Gastrocnemius medialis (tissue), 4 donors: ENCODE measurements around the gene NFIA. TPM values are rescaled to one million over a fixed set of nuclear protein-coding genes. Genes with fewer than 3 reads are reported as not detected.

Source experiments
- ATAC-seq, 2 donors: fragments of 150-250 bp; one replicate each; pipeline ENCODE4 v1.9.1; 2016
- DNase-seq, 2 donors: peaks; one replicate each; pipeline ENCODE4 v3.0.0-alpha.2; 2019
- H3K27ac ChIP-seq, 4 donors: fragments of 200-600 bp; sonication (generic); 1 replicate in 1 of 4; 2 replicates in 3 of 4; pipeline ENCODE4 v1.5.1; 2016 to 2018; ENCODE audit warnings: mild to moderate bottlenecking in 2 of 4, moderate library complexity in 1 of 4
- H3K27me3 ChIP-seq, 3 donors: fragments of 200-600 bp; sonication (generic) in 2 of 3; 1 replicate in 1 of 3; 2 replicates in 2 of 3; pipeline versions ENCODE4 v1.5.1 to v1.6.0; 2016 to 2019; ENCODE audit warnings: mild to moderate bottlenecking in 1 of 3, moderate library complexity in 1 of 3
- H3K36me3 ChIP-seq, 2 donors: fragments of 200-600 bp; sonication (generic) in 1 of 2; one replicate each; pipeline ENCODE4 v1.5.1; 2017 to 2018
- H3K4me1 ChIP-seq, 2 donors: fragments of 200-600 bp; sonication (generic) in 1 of 2; one replicate each; pipeline ENCODE4 v1.5.1; 2016 to 2017; ENCODE audit warnings: mild to moderate bottlenecking in 2 of 2
- H3K4me3 ChIP-seq, 4 donors: fragments of 200-600 bp; sonication (generic) in 3 of 4; 1 replicate in 1 of 4; 2 replicates in 3 of 4; pipeline ENCODE4 v1.5.1; 2016 to 2019; ENCODE audit warnings: mild to moderate bottlenecking in 2 of 4
- H3K9me3 ChIP-seq, 3 donors: fragments of 200-600 bp; sonication (generic) in 2 of 3; 1 replicate in 1 of 3; 2 replicates in 2 of 3; pipeline ENCODE4 v1.5.1; 2016 to 2019
- POLR2A ChIP-seq, 2 donors: fragments of 450-650 bp; IDR thresholded peaks; one replicate each; pipeline ENCODE4 v1.6.1; 2017; ENCODE audit warnings: antibody characterized with exemption in 2 of 2, mild to moderate bottlenecking in 2 of 2, moderate library complexity in 2 of 2
- in situ Hi-C, 4 donors: fragments of 200-750 bp; cut with MboI; loops; one replicate each; pipeline versions ENCODE4 v1.15.0 to v1.8.0; 2017; ENCODE audit warnings: low sequenced_read_pairs in 4 of 4
- intact Hi-C: fragments of 100-400 bp; cut with DNase I; formaldehyde crosslinking; loops from one replicate; pipeline ENCODE4 v1.15.1; 2023; ENCODE audit warnings: low total_unique reads
- total RNA-seq, 4 donors: library from RNA; depleted of rRNA; stranded (reverse); fragments of >200 nt; gene quantifications; one replicate each; pipeline versions ENCODE4 v1.1.0 to v1.2.3, GENCODE V29; 2016
- TF ChIP-seq, protein P1 (sequence below), 5 experiments: fragments of 450-650 bp in 3 of 5; fragments of 200-600 bp in 2 of 5; sonication (generic) in 2 of 5; IDR thresholded peaks in 4 of 5; conservative IDR thresholded peaks in 1 of 5; 1 replicate in 4 of 5; 2 replicates in 1 of 5; pipeline ENCODE4 v1.5.1; 2016 to 2019; ENCODE audit warnings: antibody characterized with exemption in 5 of 5, mild to moderate bottlenecking in 3 of 5, moderate library complexity in 3 of 5

The NFIA gene
- total RNA-seq, 4 donors from 2014 or later = 12.9 to 27.0 (median 26.6) TPM

DNA sequence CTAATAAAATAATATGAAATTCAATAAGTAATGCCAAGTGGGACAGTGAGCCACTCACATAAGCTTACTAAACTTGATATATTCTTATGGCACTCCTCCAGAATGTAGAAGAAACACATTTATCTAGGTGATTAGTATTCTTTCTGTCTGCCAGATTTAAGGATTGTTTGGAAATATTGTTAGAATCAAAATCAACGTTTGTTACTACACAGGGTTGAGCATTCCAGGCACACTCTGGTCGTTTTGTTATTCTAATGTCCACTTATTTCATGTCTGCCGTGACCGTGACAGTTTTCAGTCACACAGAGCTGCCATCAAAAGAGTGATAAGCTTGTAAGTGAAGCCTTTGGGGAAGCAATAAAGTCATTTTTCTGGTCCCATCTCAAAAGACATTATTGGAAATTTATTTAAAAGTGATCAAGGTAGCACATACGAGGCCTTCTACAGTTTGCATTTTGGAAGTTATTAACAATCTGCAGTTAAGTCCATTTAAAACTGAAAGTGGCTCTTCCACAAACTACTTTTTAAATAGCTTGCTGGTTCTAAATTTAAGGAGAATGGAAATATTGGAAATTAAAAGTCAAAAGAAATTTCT, 38.0 kb downstream of the NFIA start:
- DNase-seq (no peak), ATAC-seq (peak in 1 of 2 donors; percentile 23)
- H3K4me1 ChIP-seq = peaks cover 86 to 89% of the 10 kb centered on the region in 2 donors
- H3K27ac ChIP-seq = peak overlapping the region; percentile 81 to 93 (median 88)
- H3K27me3 ChIP-seq = no peaks in the 10 kb centered on the region
- no peaks in the 10 kb centered on the region for H3K36me3 ChIP-seq
- peak overlapping the region; percentile 35 to 46 (median 45) for H3K4me3 ChIP-seq
- intact Hi-C loops (loop anchor here (2.0 to 5.0 kb wide), 2 partner anchors 70 to 217 kb away; no protein-coding TSS in a partner anchor), in situ Hi-C loops (no loop called here)
- H3K9me3 ChIP-seq = no peaks in the 10 kb centered on the region
- no peak for TF ChIP-seq POLR2A (IDR thresholded peaks at IDR 0.05)
- TF ChIP-seq, protein P1, sequence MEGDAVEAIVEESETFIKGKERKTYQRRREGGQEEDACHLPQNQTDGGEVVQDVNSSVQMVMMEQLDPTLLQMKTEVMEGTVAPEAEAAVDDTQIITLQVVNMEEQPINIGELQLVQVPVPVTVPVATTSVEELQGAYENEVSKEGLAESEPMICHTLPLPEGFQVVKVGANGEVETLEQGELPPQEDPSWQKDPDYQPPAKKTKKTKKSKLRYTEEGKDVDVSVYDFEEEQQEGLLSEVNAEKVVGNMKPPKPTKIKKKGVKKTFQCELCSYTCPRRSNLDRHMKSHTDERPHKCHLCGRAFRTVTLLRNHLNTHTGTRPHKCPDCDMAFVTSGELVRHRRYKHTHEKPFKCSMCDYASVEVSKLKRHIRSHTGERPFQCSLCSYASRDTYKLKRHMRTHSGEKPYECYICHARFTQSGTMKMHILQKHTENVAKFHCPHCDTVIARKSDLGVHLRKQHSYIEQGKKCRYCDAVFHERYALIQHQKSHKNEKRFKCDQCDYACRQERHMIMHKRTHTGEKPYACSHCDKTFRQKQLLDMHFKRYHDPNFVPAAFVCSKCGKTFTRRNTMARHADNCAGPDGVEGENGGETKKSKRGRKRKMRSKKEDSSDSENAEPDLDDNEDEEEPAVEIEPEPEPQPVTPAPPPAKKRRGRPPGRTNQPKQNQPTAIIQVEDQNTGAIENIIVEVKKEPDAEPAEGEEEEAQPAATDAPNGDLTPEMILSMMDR (IDR thresholded peaks at IDR 0.05 in 4 of 5, conservative IDR thresholded peaks at IDR 0.05 in 1 of 5) = no peak

DNA sequence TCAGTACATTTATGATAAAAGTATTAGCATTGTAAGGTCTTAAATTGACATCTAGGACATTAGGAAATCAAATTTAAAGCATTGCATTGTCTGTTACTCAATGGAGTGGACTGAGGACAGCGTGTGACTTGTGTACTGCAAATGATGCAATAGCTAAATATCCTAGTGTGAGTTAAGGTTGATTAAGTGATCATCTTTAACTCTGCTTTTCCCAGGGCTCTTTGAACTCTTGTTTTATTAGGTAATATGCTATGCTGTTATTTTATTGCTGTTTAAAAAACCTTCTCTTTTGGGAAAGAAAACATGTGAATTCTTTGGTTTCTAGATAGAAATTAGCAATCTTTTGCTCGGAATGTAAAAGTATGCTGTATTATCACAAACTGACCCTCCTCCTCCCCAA, 38.6 kb downstream of the NFIA start:
- in situ Hi-C loops (no loop called here), intact Hi-C loops (loop anchor here (1.0 to 5.0 kb wide), 3 partner anchors 40 to 216 kb away; no protein-coding TSS in a partner anchor)
- H3K27me3 ChIP-seq = no peaks in the 10 kb centered on the region
- H3K9me3 ChIP-seq = no peaks in the 10 kb centered on the region
- ATAC-seq (peak; percentile 79 to 81), DNase-seq (peak; percentile 32 to 45)
- peaks cover 86 to 91% of the 10 kb centered on the region in 2 donors for H3K4me1 ChIP-seq
- H3K27ac ChIP-seq = peak overlapping the region; percentile 81 to 93 (median 88)
- H3K36me3 ChIP-seq = no peaks in the 10 kb centered on the region
- peak in 1 of 2 donors; percentile 9 for TF ChIP-seq POLR2A (IDR thresholded peaks at IDR 0.05)
- TF ChIP-seq, protein P1 (IDR thresholded peaks at IDR 0.05 in 4 of 5, conservative IDR thresholded peaks at IDR 0.05 in 1 of 5) = peak in 1 of 5 experiments; percentile 9
- H3K4me3 ChIP-seq = peak overlapping the region; percentile 35 to 46 (median 45)

DNA sequence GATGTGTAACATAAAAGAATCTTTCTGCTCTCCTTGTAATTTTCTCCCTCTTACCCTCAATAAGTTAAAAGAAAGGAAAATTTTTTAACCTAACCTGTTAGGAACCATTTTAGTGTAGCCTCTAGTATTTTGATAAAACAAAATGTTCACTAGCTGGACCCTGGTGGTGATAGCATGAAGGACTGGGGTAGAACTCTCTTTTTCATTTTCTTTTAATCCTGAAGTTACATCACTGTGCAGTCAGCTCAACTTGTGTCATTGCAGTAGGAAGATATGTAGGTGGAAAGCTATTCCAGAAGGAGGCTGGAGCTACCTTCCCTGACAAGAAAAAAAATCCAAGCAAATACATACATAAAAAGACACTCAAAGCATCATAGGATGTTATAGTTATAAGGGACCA, 39.3 kb downstream of the NFIA start:
- Histone ChIP-seq H3K27ac (peak overlapping the region; percentile 81 to 93 (median 88)), H3K9me3 (no peaks in the 10 kb centered on the region), H3K36me3 (no peaks in the 10 kb centered on the region), H3K27me3 (no peaks in the 10 kb centered on the region), H3K4me3 (peak overlapping the region in 1 of 4 donors; percentile 45), H3K4me1 (peaks cover 86 to 90% of the 10 kb centered on the region in 2 donors)
- in situ Hi-C loops (no loop called here), intact Hi-C loops (loop anchor here (1.0 to 5.0 kb wide), 3 partner anchors 40 to 216 kb away; no protein-coding TSS in a partner anchor)
- ATAC-seq = peak in 1 of 2 donors; percentile 16
- DNase-seq = no peak
- no peak for TF ChIP-seq POLR2A (IDR thresholded peaks at IDR 0.05)
- TF ChIP-seq, protein P1 (IDR thresholded peaks at IDR 0.05 in 4 of 5, conservative IDR thresholded peaks at IDR 0.05 in 1 of 5) = peak in 1 of 5 experiments; percentile 10

DNA sequence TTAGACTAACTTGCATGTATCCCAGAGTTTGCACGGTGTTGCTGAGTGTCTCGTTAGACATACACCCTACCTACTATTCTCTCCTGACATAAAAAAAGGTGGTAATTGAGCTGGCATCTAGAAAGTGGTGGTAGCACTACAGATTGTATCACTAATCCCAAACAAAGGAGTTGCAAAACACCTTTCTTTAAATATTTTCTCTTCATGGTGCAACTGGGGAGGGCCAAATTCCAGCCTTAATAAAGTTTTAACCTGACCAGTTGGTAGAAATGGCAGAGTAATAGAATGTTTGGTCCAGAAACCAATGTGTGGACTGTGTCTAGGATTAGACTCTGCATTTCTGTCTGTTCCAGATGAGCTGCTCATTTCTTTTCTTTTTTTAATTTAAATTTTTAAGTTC, 40.0 kb downstream of the NFIA start:
- intact Hi-C loops = loop anchor here (5.0 kb wide), 1 partner anchor 215 kb away; no protein-coding TSS in a partner anchor
- in situ Hi-C loops = no loop called here
- TF ChIP-seq, protein P1 (IDR thresholded peaks at IDR 0.05 in 4 of 5, conservative IDR thresholded peaks at IDR 0.05 in 1 of 5) = no peak
- TF ChIP-seq POLR2A (IDR thresholded peaks at IDR 0.05) = no peak
- Histone ChIP-seq H3K27ac (peak overlapping the region; percentile 81 to 93 (median 88)), H3K36me3 (no peaks in the 10 kb centered on the region), H3K4me3 (no peak overlapping the region), H3K4me1 (peaks cover 84 to 90% of the 10 kb centered on the region in 2 donors), H3K27me3 (no peaks in the 10 kb centered on the region), H3K9me3 (no peaks in the 10 kb centered on the region)
- ATAC-seq = no peak
- DNase-seq = no peak
